Measurements from ENCODE around the gene AMH.

- TF ChIP-seq, protein P1, sequence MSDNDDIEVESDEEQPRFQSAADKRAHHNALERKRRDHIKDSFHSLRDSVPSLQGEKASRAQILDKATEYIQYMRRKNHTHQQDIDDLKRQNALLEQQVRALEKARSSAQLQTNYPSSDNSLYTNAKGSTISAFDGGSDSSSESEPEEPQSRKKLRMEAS (IDR thresholded peaks at IDR 0.05): no peak
- TF ChIP-seq, protein P2, sequence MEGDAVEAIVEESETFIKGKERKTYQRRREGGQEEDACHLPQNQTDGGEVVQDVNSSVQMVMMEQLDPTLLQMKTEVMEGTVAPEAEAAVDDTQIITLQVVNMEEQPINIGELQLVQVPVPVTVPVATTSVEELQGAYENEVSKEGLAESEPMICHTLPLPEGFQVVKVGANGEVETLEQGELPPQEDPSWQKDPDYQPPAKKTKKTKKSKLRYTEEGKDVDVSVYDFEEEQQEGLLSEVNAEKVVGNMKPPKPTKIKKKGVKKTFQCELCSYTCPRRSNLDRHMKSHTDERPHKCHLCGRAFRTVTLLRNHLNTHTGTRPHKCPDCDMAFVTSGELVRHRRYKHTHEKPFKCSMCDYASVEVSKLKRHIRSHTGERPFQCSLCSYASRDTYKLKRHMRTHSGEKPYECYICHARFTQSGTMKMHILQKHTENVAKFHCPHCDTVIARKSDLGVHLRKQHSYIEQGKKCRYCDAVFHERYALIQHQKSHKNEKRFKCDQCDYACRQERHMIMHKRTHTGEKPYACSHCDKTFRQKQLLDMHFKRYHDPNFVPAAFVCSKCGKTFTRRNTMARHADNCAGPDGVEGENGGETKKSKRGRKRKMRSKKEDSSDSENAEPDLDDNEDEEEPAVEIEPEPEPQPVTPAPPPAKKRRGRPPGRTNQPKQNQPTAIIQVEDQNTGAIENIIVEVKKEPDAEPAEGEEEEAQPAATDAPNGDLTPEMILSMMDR (IDR thresholded peaks at IDR 0.05; ENCODE audit: low read depth, low read length, missing input control): no peak
- TF ChIP-seq EGR1 (IDR thresholded peaks at IDR 0.05; ENCODE audit: low read depth in 2 of 2) (no peak), JUND (IDR thresholded peaks at IDR 0.05) (no peak), REST (IDR thresholded peaks at IDR 0.05) (no peak), TAF1 (conservative IDR thresholded peaks at IDR 0.05) (no peak), SP1 (IDR thresholded peaks at IDR 0.05) (no peak)
Observed at GRCh38 chr19:2223959-2224358, 25.2 kb upstream of the AMH start.
